ENCODE data around the gene UGT1A4. TPM values are rescaled to one million over a fixed set of nuclear protein-coding genes. Genes with fewer than 3 reads are reported as not detected.

UGT1A4 gene
- total and polyA plus RNA-seq, 7 donors, result 0.50 to 0.60 TPM; not detected in 5

DNA sequence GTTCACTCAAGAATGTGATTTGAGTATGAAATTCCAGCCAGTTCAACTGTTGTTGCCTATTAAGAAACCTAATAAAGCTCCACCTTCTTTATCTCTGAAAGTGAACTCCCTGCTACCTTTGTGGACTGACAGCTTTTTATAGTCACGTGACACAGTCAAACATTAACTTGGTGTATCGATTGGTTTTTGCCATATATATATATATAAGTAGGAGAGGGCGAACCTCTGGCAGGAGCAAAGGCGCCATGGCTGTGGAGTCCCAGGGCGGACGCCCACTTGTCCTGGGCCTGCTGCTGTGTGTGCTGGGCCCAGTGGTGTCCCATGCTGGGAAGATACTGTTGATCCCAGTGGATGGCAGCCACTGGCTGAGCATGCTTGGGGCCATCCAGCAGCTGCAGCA lies 41.5 kb downstream of the UGT1A4 start, which contains the start of gene UGT1A1:
Gene UGT1A1, plus strand, starts transcription at position 228 of the 400 bp plus-strand sequence. Its CDS starts 18 bp downstream, at position 246.
- intact Hi-C loops (cut with DNase I), result no loop called here
- TF ChIP-seq, protein P1, sequence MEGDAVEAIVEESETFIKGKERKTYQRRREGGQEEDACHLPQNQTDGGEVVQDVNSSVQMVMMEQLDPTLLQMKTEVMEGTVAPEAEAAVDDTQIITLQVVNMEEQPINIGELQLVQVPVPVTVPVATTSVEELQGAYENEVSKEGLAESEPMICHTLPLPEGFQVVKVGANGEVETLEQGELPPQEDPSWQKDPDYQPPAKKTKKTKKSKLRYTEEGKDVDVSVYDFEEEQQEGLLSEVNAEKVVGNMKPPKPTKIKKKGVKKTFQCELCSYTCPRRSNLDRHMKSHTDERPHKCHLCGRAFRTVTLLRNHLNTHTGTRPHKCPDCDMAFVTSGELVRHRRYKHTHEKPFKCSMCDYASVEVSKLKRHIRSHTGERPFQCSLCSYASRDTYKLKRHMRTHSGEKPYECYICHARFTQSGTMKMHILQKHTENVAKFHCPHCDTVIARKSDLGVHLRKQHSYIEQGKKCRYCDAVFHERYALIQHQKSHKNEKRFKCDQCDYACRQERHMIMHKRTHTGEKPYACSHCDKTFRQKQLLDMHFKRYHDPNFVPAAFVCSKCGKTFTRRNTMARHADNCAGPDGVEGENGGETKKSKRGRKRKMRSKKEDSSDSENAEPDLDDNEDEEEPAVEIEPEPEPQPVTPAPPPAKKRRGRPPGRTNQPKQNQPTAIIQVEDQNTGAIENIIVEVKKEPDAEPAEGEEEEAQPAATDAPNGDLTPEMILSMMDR (IDR thresholded peaks at IDR 0.05), result no peak
- TF ChIP-seq POLR2AphosphoS5 (IDR thresholded peaks at IDR 0.05) (no peak), POLR2A (IDR thresholded peaks at IDR 0.05) (no peak), EP300 (IDR thresholded peaks at IDR 0.05) (no peak)

DNA sequence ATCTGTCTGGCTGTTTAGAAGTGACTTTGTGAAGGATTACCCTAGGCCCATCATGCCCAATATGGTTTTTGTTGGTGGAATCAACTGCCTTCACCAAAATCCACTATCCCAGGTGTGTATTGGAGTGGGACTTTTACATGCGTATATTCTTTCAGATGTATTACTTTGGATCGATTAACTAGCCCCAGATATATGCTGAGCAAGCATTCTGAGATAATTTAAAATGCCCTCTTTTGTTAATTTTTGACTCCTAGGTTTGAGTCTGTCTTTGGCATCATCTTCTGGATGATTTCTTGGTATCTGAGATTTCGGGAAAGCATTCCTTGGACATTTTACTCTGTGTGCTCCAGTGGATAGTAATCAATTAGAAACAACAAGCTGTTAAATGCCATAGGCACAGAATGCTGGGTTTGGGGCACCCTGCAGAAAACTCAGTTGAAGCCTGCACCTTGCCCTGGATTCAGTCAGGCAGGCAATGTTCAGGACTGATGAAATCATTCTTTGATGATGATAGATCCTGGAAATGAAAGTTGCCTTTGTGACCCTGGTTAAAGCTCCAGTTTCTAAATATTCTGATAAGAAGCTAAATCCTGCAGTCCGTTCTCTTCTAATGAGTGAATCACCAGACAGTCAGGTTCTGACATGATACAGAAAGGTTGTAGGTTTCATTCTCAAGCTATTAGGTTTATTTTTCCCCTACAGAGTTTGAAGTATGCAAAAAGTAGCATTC lies 42.7 kb downstream of the UGT1A4 start:
- no peak overlapping the region for H3K27ac ChIP-seq
- H3K4me1 ChIP-seq, result no peaks in the 10 kb centered on the region
- WGBS, 2 donors, result 88 to 91% methylated on average over 4 of the region's 4 CpGs
- no peak for TF ChIP-seq POLR2A (IDR thresholded peaks at IDR 0.05)
- TF ChIP-seq POLR2AphosphoS5 (IDR thresholded peaks at IDR 0.05), result no peak
- TF ChIP-seq, protein P1 (IDR thresholded peaks at IDR 0.05), result no peak
- no peak for TF ChIP-seq EP300 (IDR thresholded peaks at IDR 0.05)
- no peaks in the 10 kb centered on the region for H3K27me3 ChIP-seq
- no peaks in the 10 kb centered on the region for H3K36me3 ChIP-seq
- no peak for DNase-seq
- H3K4me3 ChIP-seq, result no peak overlapping the region
- intact Hi-C loops (cut with DNase I), result no loop called here
- no peaks in the 10 kb centered on the region for H3K9me3 ChIP-seq

More for the DNA sequence above, 41.5 kb downstream of the UGT1A4 start, which contains the start of gene UGT1A1:
- no peak within 1 kb of the TSS for H3K4me3 ChIP-seq
- no peak for DNase-seq
- WGBS, 2 donors, result 68 to 88% methylated on average over 6 of the region's 6 CpGs
- no peaks in the 10 kb centered on the region for H3K9me3 ChIP-seq
- no peaks in the 10 kb centered on the region for H3K36me3 ChIP-seq
- H3K27ac ChIP-seq, result no peak within 1 kb of the TSS
- H3K4me1 ChIP-seq, result no peaks in the 10 kb centered on the region
- H3K27me3 ChIP-seq, result no peaks in the 10 kb centered on the region

DNA sequence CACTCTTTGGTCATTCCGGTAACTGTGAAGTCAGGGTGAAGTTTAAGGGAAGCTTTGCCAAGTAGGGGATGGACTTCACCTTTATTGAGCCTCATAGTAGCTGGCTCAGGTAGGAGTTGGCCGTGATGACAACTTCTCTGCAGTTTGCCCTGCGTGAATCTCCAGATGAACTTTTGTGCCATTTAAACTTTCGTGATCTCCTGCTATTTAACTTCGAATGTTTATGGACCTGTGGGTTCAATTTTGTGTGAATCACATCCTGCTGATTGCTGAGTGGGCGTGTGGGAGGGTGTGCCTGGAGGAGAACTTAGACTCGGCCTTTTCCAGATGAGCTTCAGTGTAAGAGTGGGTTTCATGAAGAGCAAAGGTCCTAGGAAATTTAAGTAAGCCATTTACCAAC lies 45.7 kb downstream of the UGT1A4 start:
- WGBS, 2 donors, result 12 to 58% methylated on average over 7 of the region's 7 CpGs

DNA sequence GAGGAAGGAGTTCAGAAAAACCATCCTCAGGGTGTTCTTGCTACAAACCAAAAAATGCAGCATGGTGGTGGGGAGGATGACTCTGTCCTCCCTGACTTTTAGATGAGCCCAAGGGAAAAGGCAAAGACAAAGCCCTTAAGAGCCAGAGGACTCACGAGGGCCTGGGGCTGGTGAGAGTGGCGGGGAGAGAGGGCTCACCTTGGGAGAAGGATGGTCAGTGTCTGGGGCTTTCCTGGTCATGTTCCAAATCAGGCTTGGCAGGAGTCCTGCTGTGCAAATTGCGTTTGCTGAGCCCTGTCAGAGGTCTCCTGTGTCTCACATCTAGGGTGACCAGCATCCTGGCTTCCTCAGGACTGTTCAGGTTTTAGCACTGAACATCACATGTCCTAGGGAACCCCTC lies 46.2 kb downstream of the UGT1A4 start:
- Histone ChIP-seq H3K4me3 (no peak overlapping the region), H3K27ac (no peak overlapping the region), H3K27me3 (no peaks in the 10 kb centered on the region), H3K36me3 (no peaks in the 10 kb centered on the region), H3K9me3 (no peaks in the 10 kb centered on the region), H3K4me1 (no peaks in the 10 kb centered on the region)
- TF ChIP-seq, protein P1 (IDR thresholded peaks at IDR 0.05), result no peak
- no peak for TF ChIP-seq EP300 (IDR thresholded peaks at IDR 0.05)
- intact Hi-C loops (cut with DNase I), result no loop called here
- DNase-seq, result no peak
- WGBS, 2 donors, result 69 to 74% methylated on average over 3 of the region's 3 CpGs

More for the DNA sequence above, 45.7 kb downstream of the UGT1A4 start:
- DNase-seq, result no peak
- Histone ChIP-seq H3K27me3 (no peaks in the 10 kb centered on the region), H3K4me1 (no peaks in the 10 kb centered on the region), H3K36me3 (no peaks in the 10 kb centered on the region), H3K4me3 (no peak overlapping the region), H3K27ac (no peak overlapping the region), H3K9me3 (no peaks in the 10 kb centered on the region)
- intact Hi-C loops (cut with DNase I), result no loop called here
- TF ChIP-seq EP300 (IDR thresholded peaks at IDR 0.05), result no peak
- TF ChIP-seq POLR2A (IDR thresholded peaks at IDR 0.05), result no peak
- no peak for TF ChIP-seq POLR2AphosphoS5 (IDR thresholded peaks at IDR 0.05)
- TF ChIP-seq, protein P1 (IDR thresholded peaks at IDR 0.05), result no peak
